Body of pancreas (tissue), 4 donors: ENCODE data around the gene AQP12B. TPM values are rescaled to one million over a fixed set of nuclear protein-coding genes. Genes with fewer than 3 reads are reported as not detected.
A peak's percentile ranks its signal among the peaks of the same experiment; 100 is the strongest.
"Not testable (repeated sequence)": the region's sequence is repeated elsewhere in the genome, so short reads cannot be mapped to it uniquely, and the experiment has no call there.

Experiments used
- ATAC-seq: fragments of 150-250 bp; one replicate; pipeline ENCODE4 v1.9.1; 2016
- DNase-seq, 4 donors: peaks; one replicate each; pipeline ENCODE4 v3.0.0-alpha.2; 2019
- H3K27ac ChIP-seq, 4 donors: fragments of 200-600 bp; sonication (generic); 1 replicate in 3 of 4; 2 replicates in 1 of 4; pipeline versions ENCODE4 v1.5.1 to v1.6.1; 2016 to 2019; ENCODE audit warnings: mild to moderate bottlenecking in 1 of 4, mixed read lengths in 1 of 4, moderate library complexity in 1 of 4
- H3K27me3 ChIP-seq, 2 donors: fragments of 200-600 bp; sonication (generic); one replicate each; pipeline ENCODE4 v1.6.0; 2016; ENCODE audit warnings: mild to moderate bottlenecking in 1 of 2
- H3K36me3 ChIP-seq, 2 donors: fragments of 200-600 bp; sonication (generic); replicated peaks in 1 of 2; 2 replicates each; pipeline ENCODE4 v1.5.1; 2016; ENCODE audit warnings: low read depth in 2 of 2; ENCODE audit not compliant: insufficient read depth in 1 of 2
- H3K4me1 ChIP-seq: fragments of 200-600 bp; sonication (generic); one replicate; pipeline ENCODE4 v1.6.0; 2016
- H3K4me3 ChIP-seq, 2 donors: fragments of 200-600 bp; sonication (generic); 1 replicate in 1 of 2; 2 replicates in 1 of 2; pipeline ENCODE4 v1.5.1; 2016 to 2019
- H3K9me3 ChIP-seq, 3 donors: fragments of 200-600 bp; sonication (generic); 1 replicate in 2 of 3; 2 replicates in 1 of 3; pipeline ENCODE4 v1.5.1; 2016
- CTCF ChIP-seq, 7 experiments: fragments of 450-650 bp in 4 of 7; fragments of 200-600 bp in 3 of 7; sonication (generic) in 3 of 7; IDR thresholded peaks; one replicate each; pipeline ENCODE4 v1.5.1; 2016 to 2019; ENCODE audit warnings: antibody characterized with exemption in 7 of 7
- POLR2A ChIP-seq, 3 donors: fragments of 450-650 bp; IDR thresholded peaks; one replicate each; pipeline ENCODE4 v1.6.1; 2016; ENCODE audit warnings: antibody characterized with exemption in 3 of 3, mild to moderate bottlenecking in 2 of 3
- WGBS, 2 donors: methylation state at CpG; one replicate each; pipeline ENCODE4 v1.1.5; 2017; 5-methylcytosine and 5-hydroxymethylcytosine counted together
- intact Hi-C: fragments of 100-400 bp; cut with DNase I; formaldehyde crosslinking; loops from one replicate; pipeline ENCODE4 v1.15.1; 2023
- total RNA-seq, 2 donors: library from RNA; depleted of rRNA; stranded (reverse); fragments of >200 nt; gene quantifications; one replicate each; pipeline ENCODE4 v1.1.0, GENCODE V29; 2016

AQP12B gene
- total RNA-seq, 2 donors from 2014 or later: 328 to 392 TPM

GRCh38 chr2:240692583-240693561 lies 10.2 kb upstream of the AQP12B start:
- ATAC-seq, intact Hi-C loops: not testable (repeated sequence)
- 36% methylated on average over 19 of the region's 34 CpGs; no CpG with 5 or more reads in 1 of the 2 donors for WGBS, 2 donors

GRCh38 chr2:240691631-240692420 lies 9.1 kb upstream of the AQP12B start, which contains the start of gene AQP12A:
AQP12A (plus strand) TSS chr2:240691866; CDS start chr2:240691914, 48 bp downstream.
- TF ChIP-seq CTCF (IDR thresholded peaks at IDR 0.05) (peak in 1 of 7 experiments; percentile 7), POLR2A (IDR thresholded peaks at IDR 0.05) (peak in 1 of 3 donors; percentile 32)
- H3K4me3 ChIP-seq, H3K27me3 ChIP-seq, H3K9me3 ChIP-seq, intact Hi-C loops, H3K36me3 ChIP-seq: not testable (repeated sequence)
- DNase-seq: peak; percentile 75 to 90 (median 84)
- peak; percentile 83 for ATAC-seq
- H3K27ac ChIP-seq: peak within 1 kb of the TSS in 3 of 4 donors; percentile 84 to 89 (median 89)
- 43% methylated on average over 15 to 23 of the region's 37 CpGs for WGBS, 2 donors
- H3K4me1 ChIP-seq: peaks cover 25% of the 10 kb centered on the region

More at GRCh38 chr2:240692583-240693561, 10.2 kb upstream of the AQP12B start:
- Histone ChIP-seq H3K27ac (peak overlapping the region in 1 of 4 donors; percentile 25), H3K4me1 (peaks cover 23% of the 10 kb centered on the region)
- H3K4me3 ChIP-seq, H3K9me3 ChIP-seq, H3K36me3 ChIP-seq, H3K27me3 ChIP-seq: not testable (repeated sequence)
- DNase-seq: peak in 1 of 4 donors; percentile 12

GRCh38 chr2:240691075-240691427 lies 8.4 kb upstream of the AQP12B start:
- TF ChIP-seq POLR2A (IDR thresholded peaks at IDR 0.05): peak in 1 of 3 donors; percentile 41
- WGBS, 2 donors: 44% methylated on average over 1 of the region's 2 CpGs; no CpG with 5 or more reads in 1 of the 2 donors
- peak; percentile 46 for ATAC-seq

GRCh38 chr2:240690421-240691074 lies 7.9 kb upstream of the AQP12B start:
- peak in 3 of 4 donors; percentile 36 to 68 (median 57) for DNase-seq
- H3K36me3 ChIP-seq, H3K27me3 ChIP-seq, intact Hi-C loops, H3K9me3 ChIP-seq, H3K4me3 ChIP-seq: not testable (repeated sequence)
- peak in 2 of 3 donors; percentile 39 to 53 for TF ChIP-seq POLR2A (IDR thresholded peaks at IDR 0.05)
- peak; percentile 45 for ATAC-seq
- H3K27ac ChIP-seq: peak overlapping the region; percentile 25 to 89 (median 76)
- WGBS, 2 donors: 21 to 39% methylated on average over 4 to 9 of the region's 18 CpGs
- peaks cover 30% of the 10 kb centered on the region for H3K4me1 ChIP-seq

More at GRCh38 chr2:240691075-240691427, 8.4 kb upstream of the AQP12B start:
- H3K9me3 ChIP-seq, intact Hi-C loops, H3K36me3 ChIP-seq, H3K27me3 ChIP-seq, H3K4me3 ChIP-seq: not testable (repeated sequence)
- peak; percentile 65 to 80 (median 68) for DNase-seq
- Histone ChIP-seq H3K27ac (peak overlapping the region in 3 of 4 donors; percentile 25 to 61 (median 38)), H3K4me1 (peaks cover 25% of the 10 kb centered on the region)

GRCh38 chr2:240689975-240690374 lies 7.3 kb upstream of the AQP12B start:
- Histone ChIP-seq H3K9me3 (no peaks in the 10 kb centered on the region), H3K36me3 (no peaks in the 10 kb centered on the region), H3K4me1 (peaks cover 33% of the 10 kb centered on the region), H3K27ac (peak overlapping the region; percentile 25 to 89 (median 76)), H3K27me3 (no peaks in the 10 kb centered on the region), H3K4me3 (no peak overlapping the region)
- intact Hi-C loops: no loop called here
- WGBS, 2 donors: 35 to 45% methylated on average over 2 to 11 of the region's 11 CpGs
- ATAC-seq: no peak
- no peak for DNase-seq
- TF ChIP-seq POLR2A (IDR thresholded peaks at IDR 0.05) (no peak), CTCF (IDR thresholded peaks at IDR 0.05) (no peak)
